SK-N-SH treated with all-trans-retinoic acid at 6 μM for 48 hours (cell line): Measurements from ENCODE around the gene MRPS27.

Experiments used
- ARNTL ChIP-seq: fragments of 450-650 bp; formaldehyde crosslinking; IDR thresholded peaks from 2 replicates; pipeline ENCODE4 v1.5.0; 2020; ENCODE audit warnings: low read depth, mild to moderate bottlenecking, moderate library complexity, borderline replicate concordance
- CREB5 ChIP-seq: fragments of 250-450 bp; sonication (Bioruptor Pico); IDR thresholded peaks from 2 replicates; pipeline ENCODE4 v1.5.1; 2020; ENCODE audit warnings: low read depth, mild to moderate bottlenecking, moderate library complexity
- CSDC2 ChIP-seq: fragments of 250-450 bp; sonication (Bioruptor Pico); IDR thresholded peaks from 2 replicates; pipeline ENCODE4 v1.5.0; 2020; ENCODE audit warnings: mild to moderate bottlenecking, moderate library complexity
- GLIS3 ChIP-seq: fragments of 250-450 bp; sonication (Bioruptor Pico); IDR thresholded peaks from 2 replicates; pipeline ENCODE4 v1.5.0; 2020; ENCODE audit warnings: mild to moderate bottlenecking, moderate library complexity
- ISL1 ChIP-seq: fragments of 250-450 bp; sonication (Bioruptor Pico); IDR thresholded peaks from 2 replicates; pipeline ENCODE4 v2.1.2; 2022; ENCODE audit warnings: mild to moderate bottlenecking, moderate library complexity
- PATZ1 ChIP-seq: fragments of 250-450 bp; sonication (Bioruptor Pico); IDR thresholded peaks from 2 replicates; pipeline ENCODE4 v1.8.0; 2020; ENCODE audit warnings: mild to moderate bottlenecking, moderate library complexity, borderline replicate concordance
- RARB ChIP-seq: fragments of 250-450 bp; sonication (Bioruptor Pico); IDR thresholded peaks from 2 replicates; pipeline ENCODE4 v1.8.0; 2021; ENCODE audit warnings: mild to moderate bottlenecking, moderate library complexity
- SNAI2 ChIP-seq: fragments of 250-450 bp; sonication (Bioruptor Pico); IDR thresholded peaks from 2 replicates; pipeline ENCODE4 v1.5.0; 2020; ENCODE audit warnings: mild to moderate bottlenecking, moderate library complexity
- TOX ChIP-seq: fragments of 250-450 bp; sonication (Bioruptor Pico); IDR thresholded peaks from 2 replicates; pipeline ENCODE4 v1.8.0; 2021; ENCODE audit warnings: mild to moderate bottlenecking, moderate library complexity, borderline replicate concordance
- ZFP3 ChIP-seq: fragments of 250-450 bp; sonication (Bioruptor Pico); IDR thresholded peaks from 2 replicates; pipeline ENCODE4 v1.5.0; 2020; ENCODE audit warnings: mild to moderate bottlenecking, moderate library complexity
- ZNF70 ChIP-seq: fragments of 450-650 bp; formaldehyde crosslinking; IDR thresholded peaks from 2 replicates; pipeline ENCODE4 v1.5.0; 2020; ENCODE audit warnings: mild to moderate bottlenecking, moderate library complexity

GRCh38 chr5:72295539-72295938 is 24.5 kb downstream of the MRPS27 start:
- TF ChIP-seq ARNTL (CRISPR knock-in tag) (no peak), SNAI2 (CRISPR knock-in tag) (no peak), ZFP3 (CRISPR knock-in tag) (no peak), PATZ1 (no peak), GLIS3 (CRISPR knock-in tag) (no peak), ISL1 (CRISPR knock-in tag) (no peak), RARB (CRISPR knock-in tag) (no peak), TOX (CRISPR knock-in tag) (no peak), CREB5 (CRISPR knock-in tag) (no peak), ZNF70 (CRISPR knock-in tag) (no peak), CSDC2 (CRISPR knock-in tag) (no peak)
